Activated naive CD4-positive, alpha-beta T cell treated with anti-CD3 and anti-CD28 coated beads, Interleukin-2, amount 10 ng/mL, durations not matched to agents 5 hours and 36 hours (primary cell): ENCODE measurements around the gene ESR2. TPM values are rescaled to one million over a fixed set of nuclear protein-coding genes. Genes with fewer than 3 reads are reported as not detected.

Source experiments
- microRNA-seq: library from miRNA; unstranded; fragments of <30 nt; microRNA quantifications from one replicate; pipeline ENCODE4 v1.2.0, GENCODE V29; 2022; ENCODE audit warnings: borderline microRNAs expressed, borderline replicate concordance
- total RNA-seq, 2 experiments: library from RNA; stranded (reverse); gene quantifications; one replicate each; pipeline ENCODE4 v1.2.3, GENCODE V29; 2021

Gene ESR2
- total RNA-seq = under 1 TPM in 1 of 2 experiments, not detected in 1; 0.05 TPM

GRCh38 chr14:64293976-64294671 is at the start of gene ESR2:
Gene ESR2 (minus strand): TSS chr14:64294371. CDS start chr14:64282985, 11,386 bp downstream.

Small RNA genes lying within 50 kb of the gene (microRNA-seq; reads per million reads assigned to microRNA genes)
- gene MIR548H1 = not detected

Other genes with a start within 250 kb of the ESR2 start
- gene MTHFD1, start 94.0 kb upstream of the ESR2 start, total RNA-seq = 100 to 1,000 TPM; 124 to 129 TPM
- under 1 TPM; 0.50 to 0.67 TPM for gene AKAP5, start 171.1 kb upstream of the ESR2 start, total RNA-seq
- gene ZBTB25, start 209.5 kb upstream of the ESR2 start, total RNA-seq = 10 to 100 TPM; 37.9 to 38.1 TPM
- gene ZBTB1, start 210.4 kb upstream of the ESR2 start, total RNA-seq = 10 to 100 TPM; 90.1 to 91.0 TPM
- gene HSPA2, start 246.4 kb upstream of the ESR2 start, total RNA-seq = 1 to 10 TPM; 1.9 to 2.4 TPM